Fibroblast of lung (primary cell): ENCODE results near the gene ABCC9. TPM values are rescaled to one million over a fixed set of nuclear protein-coding genes. Genes with fewer than 3 reads are reported as not detected.

Experiments used
- DNase-seq, 2 donors: peaks; one replicate each; pipeline versions ENCODE4 v3.0.0 to v3.0.0-alpha.2; 2010; ENCODE audit warnings: low read depth in 2 of 2
- H2AFZ ChIP-seq: 2 replicates; pipeline ENCODE4 v1.5.1; 2012; ENCODE audit warnings: low read length, control low read depth, inconsistent platforms
- H3K27ac ChIP-seq: 2 replicates; pipeline ENCODE4 v1.5.1; 2011; ENCODE audit warnings: low read length, control low read depth; ENCODE audit not compliant: insufficient read depth
- H3K27me3 ChIP-seq: 2 replicates; pipeline ENCODE4 v1.5.1; 2011; ENCODE audit warnings: mild to moderate bottlenecking, low read length; ENCODE audit not compliant: control insufficient read depth, insufficient read depth
- H3K36me3 ChIP-seq: 2 replicates; pipeline ENCODE4 v1.5.1; 2011; ENCODE audit warnings: low read length; ENCODE audit not compliant: control insufficient read depth, insufficient read depth
- H3K4me1 ChIP-seq: 2 replicates; pipeline ENCODE4 v1.5.1; 2011; ENCODE audit warnings: low read length; ENCODE audit not compliant: control insufficient read depth, insufficient read depth; ENCODE audit errors: extremely low read depth
- H3K4me2 ChIP-seq: 2 replicates; pipeline ENCODE4 v1.5.1; 2011; ENCODE audit warnings: low read length, control low read depth; ENCODE audit not compliant: insufficient read depth; ENCODE audit errors: extremely low read depth
- H3K4me3 ChIP-seq, 4 experiments: fragments of 200-600 bp in 1 of 4; sonication (generic) in 1 of 4; replicated peaks in 1 of 4; 2 replicates each; pipeline ENCODE4 v1.5.1; 2011 to 2016; ENCODE audit warnings: low read length in 4 of 4, low read depth in 3 of 4, mild to moderate bottlenecking in 3 of 4, control low read depth in 2 of 4, inconsistent platforms in 1 of 4, mixed read lengths in 1 of 4; ENCODE audit not compliant: insufficient read depth in 1 of 4; ENCODE audit errors: control extremely low read depth in 1 of 4
- H3K79me2 ChIP-seq: 2 replicates; pipeline ENCODE4 v1.5.1; 2012; ENCODE audit warnings: mild to moderate bottlenecking, low read length, inconsistent platforms; ENCODE audit not compliant: control insufficient read depth, insufficient read depth
- H3K9ac ChIP-seq: 2 replicates; pipeline ENCODE4 v1.5.1; 2011; ENCODE audit warnings: mild to moderate bottlenecking, low read length, control low read depth; ENCODE audit not compliant: insufficient read depth
- H3K9me3 ChIP-seq: 2 replicates; pipeline ENCODE4 v1.5.1; 2012; ENCODE audit warnings: low read depth, low read length; ENCODE audit not compliant: control insufficient read depth, insufficient read depth
- H4K20me1 ChIP-seq: 2 replicates; pipeline ENCODE4 v1.5.1; 2011; ENCODE audit warnings: low read length; ENCODE audit not compliant: control insufficient read depth, insufficient read depth; ENCODE audit errors: extremely low read depth
- EZH2 ChIP-seq: IDR thresholded peaks from 2 replicates; pipeline ENCODE4 v1.5.1; 2012; ENCODE audit warnings: low read length, control low read depth, mild to moderate bottlenecking; ENCODE audit errors: missing control alignments
- polyA plus RNA-seq, 2 donors: library from polyadenylated mRNA; depleted of rRNA in 1 of 2; stranded (reverse) in 1 of 2; unstranded in 1 of 2; fragments of >200 nt; gene quantifications; 2 replicates each; pipeline ENCODE4 v1.2.1, GENCODE V29; 2011 to 2012; ENCODE audit warnings: missing spikeins in 1 of 2
- total RNA-seq: library from RNA; depleted of rRNA; stranded (reverse); fragments of >200 nt; gene quantifications from 2 replicates; pipeline ENCODE4 v1.2.1, GENCODE V29; 2014
- TF ChIP-seq, protein P1 (sequence below), 2 donors: IDR thresholded peaks in 1 of 2; conservative IDR thresholded peaks in 1 of 2; 1 replicate in 1 of 2; 2 replicates in 1 of 2; pipeline ENCODE4 v1.5.1; 2011 to 2012; ENCODE audit warnings: low read length in 2 of 2, control low read depth in 1 of 2, inconsistent platforms in 1 of 2, low read depth in 1 of 2, mild to moderate bottlenecking in 1 of 2

ABCC9 gene
- total and polyA plus RNA-seq, 2 donors (not counting 1 experiment from before 2014, with no cell fraction given) = 9.9 to 31.1 TPM

DNA sequence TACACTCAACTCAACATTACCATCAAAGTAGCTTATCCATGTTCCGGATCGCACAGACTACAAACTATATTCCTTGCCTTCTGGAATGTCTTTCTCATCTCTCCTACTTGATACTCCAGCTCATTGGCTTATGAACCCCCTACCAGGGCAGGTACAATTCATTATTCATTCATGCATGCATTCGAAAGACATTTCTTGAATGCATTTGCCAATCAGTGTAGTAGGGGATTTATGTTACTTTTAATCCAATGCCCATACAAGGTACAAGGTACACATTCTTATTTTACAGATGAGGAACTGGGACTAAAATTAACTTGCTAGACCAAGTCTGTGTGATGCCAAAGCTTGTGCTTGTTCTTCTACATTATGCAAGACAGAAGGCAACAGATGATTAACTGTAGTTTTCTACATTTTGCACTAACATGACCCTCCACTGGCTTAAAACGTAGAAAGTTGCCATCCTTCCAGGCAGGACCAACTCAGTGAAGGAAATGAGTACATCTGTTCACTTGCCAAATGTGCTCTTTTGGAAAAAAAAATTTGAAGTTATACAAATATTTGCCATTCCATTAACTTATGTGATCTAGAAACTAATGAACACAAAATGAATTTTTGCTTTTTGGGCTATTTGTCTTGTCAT is 113.0 kb downstream of the ABCC9 start:
- DNase-seq = peak in 1 of 2 donors; percentile 74
- peak overlapping the region; percentile 69 for H3K4me2 ChIP-seq
- no peaks in the 10 kb centered on the region for H4K20me1 ChIP-seq
- H3K36me3 ChIP-seq = no peaks in the 10 kb centered on the region
- H3K4me3 ChIP-seq = peak overlapping the region in 1 of 4 experiments; percentile 26
- H3K27ac ChIP-seq = peak overlapping the region; percentile 22
- TF ChIP-seq EZH2 = no peak
- TF ChIP-seq, protein P1, sequence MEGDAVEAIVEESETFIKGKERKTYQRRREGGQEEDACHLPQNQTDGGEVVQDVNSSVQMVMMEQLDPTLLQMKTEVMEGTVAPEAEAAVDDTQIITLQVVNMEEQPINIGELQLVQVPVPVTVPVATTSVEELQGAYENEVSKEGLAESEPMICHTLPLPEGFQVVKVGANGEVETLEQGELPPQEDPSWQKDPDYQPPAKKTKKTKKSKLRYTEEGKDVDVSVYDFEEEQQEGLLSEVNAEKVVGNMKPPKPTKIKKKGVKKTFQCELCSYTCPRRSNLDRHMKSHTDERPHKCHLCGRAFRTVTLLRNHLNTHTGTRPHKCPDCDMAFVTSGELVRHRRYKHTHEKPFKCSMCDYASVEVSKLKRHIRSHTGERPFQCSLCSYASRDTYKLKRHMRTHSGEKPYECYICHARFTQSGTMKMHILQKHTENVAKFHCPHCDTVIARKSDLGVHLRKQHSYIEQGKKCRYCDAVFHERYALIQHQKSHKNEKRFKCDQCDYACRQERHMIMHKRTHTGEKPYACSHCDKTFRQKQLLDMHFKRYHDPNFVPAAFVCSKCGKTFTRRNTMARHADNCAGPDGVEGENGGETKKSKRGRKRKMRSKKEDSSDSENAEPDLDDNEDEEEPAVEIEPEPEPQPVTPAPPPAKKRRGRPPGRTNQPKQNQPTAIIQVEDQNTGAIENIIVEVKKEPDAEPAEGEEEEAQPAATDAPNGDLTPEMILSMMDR (conservative IDR thresholded peaks at IDR 0.05 in 1 of 2, IDR thresholded peaks at IDR 0.05 in 1 of 2; ENCODE audit: low read depth in 1 of 2, low read length in 2 of 2) = no peak
- peaks cover 4% of the 10 kb centered on the region for H3K4me1 ChIP-seq
- no peak overlapping the region for H2AFZ ChIP-seq
- H3K27me3 ChIP-seq = no peaks in the 10 kb centered on the region
- H3K79me2 ChIP-seq = no peaks in the 10 kb centered on the region
- no peaks in the 10 kb centered on the region for H3K9me3 ChIP-seq
- H3K9ac ChIP-seq = no peak overlapping the region

DNA sequence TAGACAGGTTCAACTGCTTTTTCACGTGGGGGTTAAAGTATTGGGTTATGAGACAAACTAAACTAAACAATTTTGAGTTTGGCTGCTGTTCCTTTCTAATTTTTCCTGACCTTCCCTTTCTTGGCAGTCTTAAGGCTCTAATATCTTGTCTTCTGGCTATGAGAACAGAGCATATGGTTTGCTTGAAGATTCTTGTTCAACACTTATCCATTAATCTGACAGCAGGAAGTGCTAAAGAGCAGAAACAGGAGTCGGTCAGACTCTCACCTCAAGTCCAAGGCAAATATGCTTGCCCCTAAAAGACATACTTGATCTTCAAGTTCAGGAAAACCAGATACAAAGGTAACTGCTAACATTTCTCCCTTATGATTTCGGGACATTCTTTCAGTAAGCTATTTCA is 114.1 kb downstream of the ABCC9 start:
- Histone ChIP-seq H3K4me2 (no peak overlapping the region), H3K27me3 (no peaks in the 10 kb centered on the region), H4K20me1 (no peaks in the 10 kb centered on the region), H3K4me1 (peaks cover 2% of the 10 kb centered on the region), H3K9me3 (no peaks in the 10 kb centered on the region), H3K4me3 (no peak overlapping the region), H3K27ac (no peak overlapping the region), H3K79me2 (no peaks in the 10 kb centered on the region), H3K36me3 (no peaks in the 10 kb centered on the region), H2AFZ (no peak overlapping the region), H3K9ac (no peak overlapping the region)
- DNase-seq = no peak
- TF ChIP-seq EZH2 = no peak
- TF ChIP-seq, protein P1 (conservative IDR thresholded peaks at IDR 0.05 in 1 of 2, IDR thresholded peaks at IDR 0.05 in 1 of 2; ENCODE audit: low read depth in 1 of 2, low read length in 2 of 2) = no peak

DNA sequence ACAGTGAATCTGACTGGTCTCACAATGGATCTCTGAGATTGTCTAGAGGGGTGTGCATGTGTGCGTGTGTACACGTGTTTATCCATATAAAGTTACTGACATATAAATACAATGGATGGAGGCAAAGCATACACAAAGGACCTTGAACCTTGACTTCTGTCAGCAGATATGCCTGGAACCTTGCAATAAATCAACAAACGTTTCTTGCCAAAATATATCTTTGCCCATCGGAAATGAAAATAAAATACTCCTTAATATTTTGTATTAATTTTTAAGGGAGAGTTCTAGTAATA is 114.7 kb downstream of the ABCC9 start:
- DNase-seq = no peak
- H3K9ac ChIP-seq = no peak overlapping the region
- H3K4me1 ChIP-seq = peaks cover under 1% of the 10 kb centered on the region
- TF ChIP-seq, protein P1 (conservative IDR thresholded peaks at IDR 0.05 in 1 of 2, IDR thresholded peaks at IDR 0.05 in 1 of 2; ENCODE audit: low read depth in 1 of 2, low read length in 2 of 2) = no peak
- TF ChIP-seq EZH2 = no peak
- H3K79me2 ChIP-seq = no peaks in the 10 kb centered on the region
- H3K36me3 ChIP-seq = no peaks in the 10 kb centered on the region
- no peaks in the 10 kb centered on the region for H3K9me3 ChIP-seq
- H2AFZ ChIP-seq = no peak overlapping the region
- H3K4me3 ChIP-seq = no peak overlapping the region
- no peaks in the 10 kb centered on the region for H4K20me1 ChIP-seq
- H3K4me2 ChIP-seq = no peak overlapping the region
- H3K27me3 ChIP-seq = no peaks in the 10 kb centered on the region
- H3K27ac ChIP-seq = no peak overlapping the region
